HEK293 (cell line): Measurements from ENCODE around the gene NRIP2.
A peak's percentile ranks its signal among the peaks of the same experiment; 100 is the strongest.

ENCODE experiments used
- CTCF ChIA-PET: fragments of 350-600 bp; formaldehyde crosslinking; extraction: SDS; loops from one replicate; lab custom pipeline; 2021; ENCODE audit warnings: antibody characterized with exemption; lab: Yijun Ruan, JAX
- POLR2A ChIA-PET: fragments of 300-600 bp; formaldehyde crosslinking; extraction: SDS; loops from one replicate; lab custom pipeline; 2020; ENCODE audit warnings: antibody characterized with exemption, inconsistent platforms; lab: Yijun Ruan, JAX
- H3K27ac ChIP-seq: fragments of 200-500 bp; sonication (Bioruptor generic); 2 replicates; pipeline ENCODE4 v1.5.1; 2014; ENCODE audit warnings: low read depth, low read length, control low read depth, inconsistent platforms; ENCODE audit errors: extremely low read depth
- H3K36me3 ChIP-seq, 2 experiments: fragments of 200-500 bp in 1 of 2; sonication (Bioruptor generic) in 1 of 2; 1 replicate in 1 of 2; 2 replicates in 1 of 2; pipeline ENCODE4 v1.5.1; 2014 to 2017; ENCODE audit warnings: inconsistent platforms in 2 of 2, low read length in 2 of 2; ENCODE audit not compliant: control insufficient read depth in 2 of 2, insufficient read depth in 1 of 2
- H3K4me1 ChIP-seq: fragments of 200-500 bp; sonication (Bioruptor generic); 2 replicates; pipeline ENCODE4 v1.5.1; 2014; ENCODE audit warnings: mild to moderate bottlenecking, low read length, inconsistent platforms; ENCODE audit not compliant: control insufficient read depth, insufficient read depth
- H3K4me3 ChIP-seq: 2 replicates; pipeline ENCODE4 v1.5.1; 2011; ENCODE audit warnings: low read depth, mild to moderate bottlenecking, control low read depth, low read length, moderate library complexity
- H3K9me3 ChIP-seq: fragments of 200-500 bp; sonication (Bioruptor generic); 2 replicates; pipeline ENCODE4 v1.5.1; 2014; ENCODE audit warnings: low read depth, low read length, inconsistent platforms; ENCODE audit not compliant: control insufficient read depth, insufficient read depth
- ELK4 ChIP-seq: IDR thresholded peaks from 2 replicates; pipeline ENCODE4 v1.6.1; 2011; ENCODE audit warnings: mild to moderate bottlenecking, low read depth, low read length, borderline replicate concordance
- GLIS1 ChIP-seq: fragments of 450-650 bp; formaldehyde crosslinking; IDR thresholded peaks from 2 replicates; pipeline ENCODE4 v1.5.1; 2016; ENCODE audit warnings: missing biosample characterization, missing genetic modification characterization
- HIC1 ChIP-seq: fragments of 450-650 bp; formaldehyde crosslinking; IDR thresholded peaks from 2 replicates; pipeline ENCODE4 v1.5.1; 2016; ENCODE audit warnings: missing biosample characterization, missing genetic modification characterization
- INSM2 ChIP-seq: fragments of 450-650 bp; formaldehyde crosslinking; IDR thresholded peaks from 2 replicates; pipeline ENCODE4 v1.5.1; 2016; ENCODE audit warnings: missing biosample characterization, missing genetic modification characterization
- MEIS1 ChIP-seq: sonication (generic); formaldehyde crosslinking; IDR thresholded peaks from 2 replicates; pipeline ENCODE4 v1.8.1; 2022; ENCODE audit warnings: missing genetic modification reagents, mild to moderate bottlenecking, borderline replicate concordance
- OVOL3 ChIP-seq: fragments of 450-650 bp; formaldehyde crosslinking; IDR thresholded peaks from 2 replicates; pipeline ENCODE4 v1.5.1; 2016; ENCODE audit warnings: missing biosample characterization, missing genetic modification characterization
- PATZ1 ChIP-seq: fragments of 450-650 bp; formaldehyde crosslinking; IDR thresholded peaks from 2 replicates; pipeline ENCODE4 v1.5.1; 2016; ENCODE audit warnings: missing biosample characterization, missing genetic modification characterization
- SALL2 ChIP-seq: fragments of 450-650 bp; formaldehyde crosslinking; IDR thresholded peaks from 2 replicates; pipeline ENCODE4 v1.5.0; 2017; ENCODE audit warnings: missing biosample characterization, mild to moderate bottlenecking, missing genetic modification characterization, borderline replicate concordance
- ZBTB48 ChIP-seq: fragments of 450-650 bp; formaldehyde crosslinking; IDR thresholded peaks from 2 replicates; pipeline ENCODE4 v1.5.1; 2016; ENCODE audit warnings: missing biosample characterization, missing genetic modification characterization
- ZFHX2 ChIP-seq: fragments of 450-650 bp; formaldehyde crosslinking; conservative IDR thresholded peaks from 2 replicates; pipeline ENCODE4 v1.5.1; 2016; ENCODE audit warnings: missing biosample characterization, missing genetic modification characterization
- ZIC2 ChIP-seq: fragments of 450-650 bp; formaldehyde crosslinking; IDR thresholded peaks from 2 replicates; pipeline ENCODE4 v1.5.1; 2016; ENCODE audit warnings: missing biosample characterization, missing genetic modification characterization
- ZNF146 ChIP-seq: fragments of 450-650 bp; formaldehyde crosslinking; IDR thresholded peaks from 2 replicates; pipeline ENCODE4 v1.5.1; 2016; ENCODE audit warnings: missing biosample characterization, missing genetic modification characterization
- ZNF24 ChIP-seq: fragments of 450-650 bp; formaldehyde crosslinking; IDR thresholded peaks from 2 replicates; pipeline ENCODE4 v1.5.1; 2016; ENCODE audit warnings: missing biosample characterization, missing genetic modification characterization
- ZNF280C ChIP-seq: fragments of 450-650 bp; formaldehyde crosslinking; IDR thresholded peaks from 2 replicates; pipeline ENCODE4 v1.5.1; 2016; ENCODE audit warnings: missing biosample characterization, missing genetic modification characterization
- ZNF311 ChIP-seq: fragments of 450-650 bp; formaldehyde crosslinking; IDR thresholded peaks from 2 replicates; pipeline ENCODE4 v1.5.1; 2017; ENCODE audit warnings: missing biosample characterization, missing genetic modification characterization, borderline replicate concordance
- ZNF350 ChIP-seq: fragments of 450-650 bp; formaldehyde crosslinking; IDR thresholded peaks from 2 replicates; pipeline ENCODE4 v1.5.0; 2017; ENCODE audit warnings: missing biosample characterization, mild to moderate bottlenecking, missing genetic modification characterization
- ZNF391 ChIP-seq: fragments of 450-650 bp; formaldehyde crosslinking; IDR thresholded peaks from 2 replicates; pipeline ENCODE4 v1.5.1; 2016; ENCODE audit warnings: low read depth, missing biosample characterization, missing genetic modification characterization, borderline replicate concordance
- ZNF433 ChIP-seq: fragments of 450-650 bp; formaldehyde crosslinking; IDR thresholded peaks from 2 replicates; pipeline ENCODE4 v1.5.1; 2016; ENCODE audit warnings: missing biosample characterization, missing genetic modification characterization, low read depth
- ZNF473 ChIP-seq: fragments of 450-650 bp; formaldehyde crosslinking; IDR thresholded peaks from 2 replicates; pipeline ENCODE4 v1.5.1; 2017; ENCODE audit warnings: missing biosample characterization, missing genetic modification characterization
- ZNF561 ChIP-seq: fragments of 450-650 bp; IDR thresholded peaks from 2 replicates; pipeline ENCODE4 v1.5.1; 2018; ENCODE audit warnings: missing biosample characterization, missing genetic modification characterization, borderline replicate concordance
- ZNF600 ChIP-seq: fragments of 450-650 bp; formaldehyde crosslinking; IDR thresholded peaks from 2 replicates; pipeline ENCODE4 v1.5.1; 2016; ENCODE audit warnings: missing biosample characterization, missing genetic modification characterization
- ZNF660 ChIP-seq: fragments of 450-650 bp; IDR thresholded peaks from 2 replicates; pipeline ENCODE4 v1.5.1; 2018; ENCODE audit warnings: missing biosample characterization, mild to moderate bottlenecking, missing genetic modification characterization
- ZNF670 ChIP-seq: fragments of 450-650 bp; formaldehyde crosslinking; IDR thresholded peaks from 2 replicates; pipeline ENCODE4 v1.5.1; 2016; ENCODE audit warnings: missing biosample characterization, missing genetic modification characterization, low read depth
- ZNF701 ChIP-seq: fragments of 450-650 bp; formaldehyde crosslinking; IDR thresholded peaks from 2 replicates; pipeline ENCODE4 v1.5.1; 2016; ENCODE audit warnings: missing biosample characterization, missing genetic modification characterization
- ZNF777 ChIP-seq: fragments of 450-650 bp; formaldehyde crosslinking; IDR thresholded peaks from 2 replicates; pipeline ENCODE4 v1.5.1; 2017; ENCODE audit warnings: missing biosample characterization, missing genetic modification characterization, borderline replicate concordance
- TF ChIP-seq, protein P1 (sequence below): fragments of 450-650 bp; formaldehyde crosslinking; IDR thresholded peaks from 2 replicates; pipeline ENCODE4; 2016; ENCODE audit warnings: missing biosample characterization, missing genetic modification characterization

The NRIP2 gene

GRCh38 chr12:2845280-2845679 lies 10.4 kb upstream of the NRIP2 start:
- ChIA-PET CTCF (interaction anchor here (0.6 to 3.3 kb wide), 16 partner anchors 9 to 219 kb away, joined by 3 to 20 read pairs (median 4); partner anchors contain the start of genes NRIP2 and TEX52), POLR2A (interaction anchor here (0.5 to 1.5 kb wide), 4 partner anchors 9 to 111 kb away, joined by 3 to 7 read pairs (median 4); partner anchors contain the start of gene TEX52)
- Histone ChIP-seq H3K4me1 (no peaks in the 10 kb centered on the region), H3K4me3 (no peak overlapping the region), H3K9me3 (no peaks in the 10 kb centered on the region), H3K36me3 (peaks cover 0 to 5% of the 10 kb centered on the region in 2 experiments; a peak in 2 of 3 replicates), H3K27ac (no peak overlapping the region)
- TF ChIP-seq ZIC2 (tag by site-specific recombination) = peak; percentile 65
- no peak for TF ChIP-seq MEIS1
- TF ChIP-seq ZNF433 (tag by site-specific recombination) = no peak
- no peak for TF ChIP-seq ZNF670 (tag by site-specific recombination)
- TF ChIP-seq ZNF660 = no peak
- TF ChIP-seq PATZ1 (tag by site-specific recombination) = 0 out of 2 replicates have a peak, but pooled peaks have one; percentile 8
- no peak for TF ChIP-seq ELK4
- no peak for TF ChIP-seq ZNF311
- peak; percentile 72 for TF ChIP-seq GLIS1
- TF ChIP-seq ZNF280C = no peak
- TF ChIP-seq ZNF600 (tag by site-specific recombination) = no peak
- no peak for TF ChIP-seq ZNF24 (tag by site-specific recombination)
- TF ChIP-seq ZNF146 (tag by site-specific recombination) = no peak
- TF ChIP-seq HIC1 (tag by site-specific recombination) = no peak
- no peak for TF ChIP-seq ZNF350 (tag by site-specific recombination)
- TF ChIP-seq, protein P1, sequence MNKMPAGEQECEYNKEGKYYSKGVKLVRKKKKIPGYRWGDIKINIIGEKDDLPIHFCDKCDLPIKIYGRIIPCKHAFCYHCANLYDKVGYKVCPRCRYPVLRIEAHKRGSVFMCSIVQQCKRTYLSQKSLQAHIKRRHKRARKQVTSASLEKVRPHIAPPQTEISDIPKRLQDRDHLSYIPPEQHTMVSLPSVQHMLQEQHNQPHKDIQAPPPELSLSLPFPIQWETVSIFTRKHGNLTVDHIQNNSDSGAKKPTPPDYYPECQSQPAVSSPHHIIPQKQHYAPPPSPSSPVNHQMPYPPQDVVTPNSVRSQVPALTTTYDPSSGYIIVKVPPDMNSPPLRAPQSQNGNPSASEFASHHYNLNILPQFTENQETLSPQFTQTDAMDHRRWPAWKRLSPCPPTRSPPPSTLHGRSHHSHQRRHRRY (tag by site-specific recombination) = no peak
- no peak for TF ChIP-seq ZNF473

DNA sequence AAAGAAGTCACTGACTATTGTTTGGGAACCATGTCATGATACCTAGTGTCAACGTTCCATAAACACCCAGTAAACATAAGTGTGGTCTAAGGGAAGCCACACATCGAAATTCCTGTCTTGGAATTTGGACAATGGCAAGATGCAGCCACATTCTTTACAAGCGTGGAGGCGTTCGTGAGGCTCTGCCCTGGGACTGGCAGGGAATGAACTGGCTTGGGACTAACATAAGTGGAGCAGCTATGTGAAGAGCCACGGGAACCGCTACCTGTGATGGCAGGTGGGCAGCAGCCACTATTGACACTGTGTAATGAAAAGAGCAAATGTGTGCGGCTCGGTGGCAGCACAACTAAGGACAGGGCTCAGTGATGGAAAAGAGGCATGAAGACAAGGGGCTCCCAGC lies 10.0 kb upstream of the NRIP2 start:
- H3K27ac ChIP-seq = no peak overlapping the region
- POLR2A ChIA-PET = interaction anchor here (0.6 to 1.5 kb wide), 2 partner anchors 10 to 42 kb away, joined by 6 to 7 read pairs; no protein-coding TSS in a partner anchor
- CTCF ChIA-PET = interaction anchor here (0.6 to 3.3 kb wide), 15 partner anchors 9 to 289 kb away, joined by 3 to 20 read pairs (median 4); partner anchors contain the start of genes NRIP2 and TEX52
- H3K36me3 ChIP-seq = peaks cover 0 to 5% of the 10 kb centered on the region in 2 experiments; a peak in 2 of 3 replicates
- no peaks in the 10 kb centered on the region for H3K9me3 ChIP-seq
- no peak overlapping the region for H3K4me3 ChIP-seq
- no peaks in the 10 kb centered on the region for H3K4me1 ChIP-seq
- TF ChIP-seq OVOL3 (tag by site-specific recombination) = no peak
- TF ChIP-seq ZNF701 (tag by site-specific recombination) = no peak
- no peak for TF ChIP-seq ZFHX2 (tag by site-specific recombination)
- TF ChIP-seq INSM2 (tag by site-specific recombination) = no peak
- TF ChIP-seq ZNF391 (tag by site-specific recombination) = no peak
- TF ChIP-seq ZNF561 (tag by site-specific recombination) = no peak
- TF ChIP-seq ZNF777 = no peak
- no peak for TF ChIP-seq SALL2
- TF ChIP-seq ZNF433 (tag by site-specific recombination) = no peak
- TF ChIP-seq ZBTB48 (tag by site-specific recombination) = no peak
